Calu3 (cell line): ENCODE data around the gene STX1A. TPM values are rescaled to one million over a fixed set of nuclear protein-coding genes. Genes with fewer than 3 reads are reported as not detected.
"Not testable (repeated sequence)": the region's sequence is repeated elsewhere in the genome, so short reads cannot be mapped to it uniquely, and the experiment has no call there.

Experiments used
- BruUV-seq: library from RNA; stranded (reverse); fragments of 400-500 nt; replicated peaks from 2 replicates; lab custom pipeline; 2021; lab: Mats Ljungman, UMichigan
- CTCF ChIA-PET: fragments of 300-600 bp; sonication (Branson Sonifier 250); formaldehyde crosslinking; loops from one replicate; lab custom pipeline; 2022; ENCODE audit warnings: antibody characterized with exemption; lab: Charles Lee
- DNase-seq: peaks from one replicate; pipeline ENCODE4 v3.0.0; 2022
- H3K27ac Mint-ChIP-seq: one replicate; pipeline ENCODE4 v1.8.0; 2022; ENCODE audit warnings: mixed read lengths; ENCODE audit not compliant: unreplicated experiment
- H3K27me3 Mint-ChIP-seq: one replicate; pipeline ENCODE4 v1.8.0; 2022; ENCODE audit warnings: mixed read lengths; ENCODE audit not compliant: unreplicated experiment
- H3K36me3 Mint-ChIP-seq: one replicate; pipeline ENCODE4 v1.8.0; 2022; ENCODE audit warnings: mild to moderate bottlenecking, moderate library complexity, mixed read lengths; ENCODE audit not compliant: insufficient read depth, unreplicated experiment
- H3K4me1 Mint-ChIP-seq: one replicate; pipeline ENCODE4 v1.8.0; 2022; ENCODE audit warnings: mild to moderate bottlenecking, low read depth, mixed read lengths; ENCODE audit not compliant: unreplicated experiment
- H3K4me3 Mint-ChIP-seq: one replicate; pipeline ENCODE4 v1.8.0; 2022; ENCODE audit warnings: mild to moderate bottlenecking, low read depth, moderate library complexity, mixed read lengths; ENCODE audit not compliant: unreplicated experiment
- H3K9me3 Mint-ChIP-seq: one replicate; pipeline ENCODE4 v1.8.0; 2022; ENCODE audit warnings: low read depth, mixed read lengths; ENCODE audit not compliant: unreplicated experiment
- CTCF ChIP-seq: fragments of 200-600 bp; IDR thresholded peaks from one replicate; pipeline ENCODE4 v1.8.0; 2022; ENCODE audit warnings: antibody characterized with exemption; ENCODE audit not compliant: unreplicated experiment
- intact Hi-C: fragments of 100-400 bp; cut with micrococcal nuclease; formaldehyde crosslinking; loops from one replicate; pipeline ENCODE4 v1.10.0; 2022; ENCODE audit not compliant: unreplicated experiment
- total RNA-seq: library from RNA; stranded (reverse); gene quantifications from 2 replicates; pipeline ENCODE4 v1.2.3, GENCODE V29; 2022

The STX1A gene
- total RNA-seq, 1 experiment from 2014 or later, result 26.1 TPM

DNA sequence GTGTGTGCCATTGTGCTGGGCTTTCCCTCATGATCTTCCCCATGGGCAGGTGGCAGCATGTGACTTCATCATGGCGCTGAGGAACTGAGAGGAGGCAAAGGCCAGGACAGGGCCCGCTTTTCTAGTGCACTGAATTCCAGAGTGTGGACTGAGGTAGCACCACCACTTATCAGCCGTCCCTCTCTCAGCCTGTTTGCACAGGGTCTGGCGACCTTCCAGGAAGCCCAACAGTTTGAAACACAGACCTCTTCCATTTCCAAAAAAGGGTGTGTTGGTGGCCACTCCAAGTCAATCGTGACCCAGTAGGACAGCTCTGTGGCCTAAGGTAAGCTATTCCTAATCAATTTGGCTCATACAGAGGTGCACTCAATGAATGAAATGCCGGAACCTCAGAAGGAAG is 40.6 kb downstream of the STX1A start:
- intact Hi-C loops, result no loop called here
- Mint-ChIP-seq H3K4me3 (no peak overlapping the region), H3K4me1 (peaks cover 10% of the 10 kb centered on the region), H3K36me3 (peaks cover 19% of the 10 kb centered on the region), H3K9me3 (no peaks in the 10 kb centered on the region), H3K27ac (no peak overlapping the region), H3K27me3 (no peaks in the 10 kb centered on the region)
- no TSS peak for BruUV-seq
- no peak for TF ChIP-seq CTCF
- DNase-seq, result no peak
- CTCF ChIA-PET, result interaction anchor here (0.5 kb wide), 1 partner anchor 452 kb away, joined by 5 read pairs; no protein-coding TSS in a partner anchor

DNA sequence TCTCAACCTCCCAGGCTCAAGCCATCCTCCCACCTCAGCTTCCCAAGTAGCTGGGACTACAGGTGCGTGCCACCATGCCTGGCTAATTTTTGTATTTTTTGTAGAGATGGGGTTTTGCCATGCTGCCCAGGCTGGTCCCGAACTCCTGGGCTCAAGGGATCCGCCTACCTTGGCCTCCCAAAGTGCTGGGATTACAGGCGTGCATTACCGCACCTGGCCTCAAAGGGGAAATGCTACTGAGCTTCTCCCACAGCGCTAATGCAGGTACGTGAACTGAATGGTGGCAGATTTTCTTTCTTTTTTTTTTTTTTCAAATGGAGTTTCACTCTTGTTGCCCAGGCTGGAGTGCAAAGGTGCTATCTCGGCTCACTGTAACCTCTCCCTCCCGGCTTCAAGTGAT is 43.4 kb downstream of the STX1A start:
- CTCF ChIA-PET, H3K36me3 Mint-ChIP-seq, H3K4me1 Mint-ChIP-seq, DNase-seq, intact Hi-C loops, BruUV-seq, H3K27ac Mint-ChIP-seq, H3K27me3 Mint-ChIP-seq, H3K4me3 Mint-ChIP-seq, H3K9me3 Mint-ChIP-seq: not testable (repeated sequence)

- DNase-seq, result no peak
- no peaks in the 10 kb centered on the region for H3K27me3 Mint-ChIP-seq
- no peak overlapping the region for H3K4me3 Mint-ChIP-seq
- no peak for TF ChIP-seq CTCF
- H3K27ac Mint-ChIP-seq, result no peak overlapping the region
- H3K9me3 Mint-ChIP-seq, result no peaks in the 10 kb centered on the region
- no TSS peak for BruUV-seq
- CTCF ChIA-PET, result no interaction called here
- no peaks in the 10 kb centered on the region for H3K4me1 Mint-ChIP-seq
- intact Hi-C loops, result no loop called here
- H3K36me3 Mint-ChIP-seq, result peaks cover 5% of the 10 kb centered on the region
Observed at GRCh38 chr7:73674468-73675124, 44.9 kb downstream of the STX1A start.

DNA sequence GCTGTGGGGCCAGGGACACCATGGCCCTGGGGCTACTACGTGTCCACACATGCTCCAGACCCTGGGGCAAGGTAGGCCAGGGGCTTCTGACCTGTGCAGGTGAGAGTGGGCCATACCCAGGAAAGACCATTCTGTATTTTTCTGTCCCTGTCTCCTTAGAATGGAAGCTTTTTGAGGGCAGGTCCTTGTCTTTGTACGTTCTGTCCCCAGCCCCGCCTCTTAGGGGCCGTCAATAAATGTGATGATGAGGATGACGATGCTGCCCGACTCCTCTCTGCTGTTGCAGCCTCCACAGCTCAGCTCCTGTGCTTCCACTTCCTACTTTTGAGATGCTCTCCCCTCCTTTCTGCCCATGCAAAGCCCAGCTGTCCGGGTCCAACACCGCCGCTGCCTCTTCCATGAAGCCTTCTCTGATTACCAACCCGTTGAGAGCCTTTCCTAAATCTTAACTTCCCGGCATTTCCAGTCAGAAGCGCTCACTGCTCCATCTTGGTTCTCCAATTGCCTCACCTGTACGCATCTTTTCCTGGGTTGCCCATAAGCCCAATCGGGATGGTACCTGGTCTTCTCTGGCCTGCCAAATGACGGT is 47.5 kb downstream of the STX1A start:
- Mint-ChIP-seq H3K27me3 (no peaks in the 10 kb centered on the region), H3K27ac (no peak overlapping the region), H3K9me3 (no peaks in the 10 kb centered on the region), H3K4me3 (no peak overlapping the region), H3K4me1 (peaks cover 6% of the 10 kb centered on the region), H3K36me3 (peaks cover 18% of the 10 kb centered on the region)
- CTCF ChIA-PET, result no interaction called here
- no TSS peak for BruUV-seq
- intact Hi-C loops, result no loop called here
- no peak for TF ChIP-seq CTCF
- no peak for DNase-seq

- no peak for TF ChIP-seq CTCF
- peaks cover 6% of the 10 kb centered on the region for H3K4me1 Mint-ChIP-seq
- intact Hi-C loops, result no loop called here
- H3K27ac Mint-ChIP-seq, result no peak overlapping the region
- DNase-seq, result no peak
- peaks cover 18% of the 10 kb centered on the region for H3K36me3 Mint-ChIP-seq
- no TSS peak for BruUV-seq
- H3K4me3 Mint-ChIP-seq, result no peak overlapping the region
- CTCF ChIA-PET, result no interaction called here
- no peaks in the 10 kb centered on the region for H3K9me3 Mint-ChIP-seq
- no peaks in the 10 kb centered on the region for H3K27me3 Mint-ChIP-seq
Observed at GRCh38 chr7:73671322-73671661, 48.2 kb downstream of the STX1A start.
